Left lung (tissue), 10 donors: Measurements from ENCODE around the gene TIMM17A. TPM values are rescaled to one million over a fixed set of nuclear protein-coding genes. Genes with fewer than 3 reads are reported as not detected.
A peak's percentile ranks its signal among the peaks of the same experiment; 100 is the strongest.

Source experiments
- ATAC-seq: fragments of 200-7000 bp; cut with Tn5 transposase; one replicate; pipeline ENCODE4 v1.9.1; 2020; ENCODE audit warnings: moderate library complexity
- DNase-seq, 4 donors: peaks; one replicate each; pipeline ENCODE4 v3.0.0-alpha.2; 2013 to 2020
- H3K27ac ChIP-seq, 2 donors: fragments of 200-600 bp; sonication (generic) in 1 of 2; one replicate each; pipeline versions ENCODE4 v1.5.0 to v1.8.0; 2020 to 2021
- H3K27me3 ChIP-seq, 2 donors: fragments of 200-600 bp; sonication (generic) in 1 of 2; one replicate each; pipeline versions ENCODE4 v1.5.0 to v1.8.0; 2020 to 2021
- H3K36me3 ChIP-seq, 2 donors: fragments of 200-600 bp; sonication (generic) in 1 of 2; one replicate each; pipeline versions ENCODE4 v1.5.0 to v1.8.0; 2020 to 2021
- H3K4me1 ChIP-seq, 2 donors: fragments of 200-600 bp; one replicate each; pipeline ENCODE4 v1.8.0; 2021
- H3K4me3 ChIP-seq, 2 donors: fragments of 200-600 bp; sonication (generic) in 1 of 2; one replicate each; pipeline versions ENCODE4 v1.5.0 to v1.8.0; 2020 to 2021; ENCODE audit warnings: mild to moderate bottlenecking in 1 of 2
- H3K9me3 ChIP-seq, 2 donors: fragments of 200-600 bp; sonication (generic) in 1 of 2; one replicate each; pipeline versions ENCODE4 v1.5.0 to v1.8.0; 2020 to 2021
- CTCF ChIP-seq, 2 donors: fragments of 200-600 bp; sonication (generic) in 1 of 2; IDR thresholded peaks; one replicate each; pipeline versions ENCODE4 v1.5.0 to v1.8.0; 2021; ENCODE audit warnings: antibody characterized with exemption in 2 of 2
- intact Hi-C, 2 donors: fragments of 100-400 bp; cut with DNase I; formaldehyde crosslinking; loops; one replicate each; pipeline versions ENCODE4 v1.11.2 to v1.14.2; 2022
- polyA plus RNA-seq, 6 donors: library from polyadenylated mRNA; unstranded; fragments of 120-200 nt; gene quantifications; one replicate each; pipeline ENCODE4 v1.2.1, GENCODE V29; 2013; ENCODE audit not compliant: insufficient read length in 6 of 6
- total RNA-seq, 2 donors: library from RNA; stranded (reverse); fragmentation: NEBNext Ultra II Directional; extraction: Animal tissue kit (Norgen Biotek cat#: 25700); gene quantifications; one replicate each; pipeline ENCODE4 v1.2.1, GENCODE V29; 2021
- donor health status: DM: no; HTN: yes; CAD: no.
- donor health status: DM: no; HTN: no; CAD: no.

The TIMM17A gene
- total and polyA plus RNA-seq, 8 donors, result 42.6 to 56.7 (median 50.1) TPM

DNA sequence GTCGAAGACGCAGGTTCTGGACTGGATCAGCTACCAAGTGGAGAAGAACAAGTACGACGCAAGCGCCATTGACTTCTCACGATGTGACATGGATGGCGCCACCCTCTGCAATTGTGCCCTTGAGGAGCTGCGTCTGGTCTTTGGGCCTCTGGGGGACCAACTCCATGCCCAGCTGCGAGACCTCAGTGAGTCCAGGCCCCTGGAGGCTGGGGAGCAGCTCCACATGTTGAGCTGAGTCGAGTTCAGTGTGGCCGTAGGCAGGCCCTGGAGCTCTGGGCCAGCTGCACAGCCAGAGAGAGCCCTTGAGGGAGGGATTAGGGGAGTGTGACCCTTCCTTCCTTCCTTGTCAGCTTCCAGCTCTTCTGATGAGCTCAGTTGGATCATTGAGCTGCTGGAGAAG, 56.7 kb downstream of the TIMM17A start:
- TF ChIP-seq CTCF (IDR thresholded peaks at IDR 0.05), result no peak
- ATAC-seq, result no peak
- Histone ChIP-seq H3K27me3 (no peaks in the 10 kb centered on the region), H3K4me1 (peaks cover 0 to 3% of the 10 kb centered on the region in 2 donors), H3K9me3 (no peaks in the 10 kb centered on the region), H3K4me3 (peak overlapping the region; percentile 35 to 46), H3K27ac (peak overlapping the region; percentile 21 to 72), H3K36me3 (peaks cover 0 to 48% of the 10 kb centered on the region in 2 donors)
- DNase-seq, result no peak
- intact Hi-C loops, result no loop called here

- intact Hi-C loops, result no loop called here
- no peak for TF ChIP-seq CTCF (IDR thresholded peaks at IDR 0.05)
- peak overlapping the region; percentile 35 to 46 for H3K4me3 ChIP-seq
- no peaks in the 10 kb centered on the region for H3K27me3 ChIP-seq
- DNase-seq (no peak), ATAC-seq (no peak)
- peak overlapping the region in 1 of 2 donors; percentile 72 for H3K27ac ChIP-seq
- peaks cover 0 to 40% of the 10 kb centered on the region in 2 donors for H3K36me3 ChIP-seq
- no peaks in the 10 kb centered on the region for H3K9me3 ChIP-seq
- H3K4me1 ChIP-seq, result no peaks in the 10 kb centered on the region
Observed at GRCh38 chr1:202012544-202013478, 57.5 kb downstream of the TIMM17A start.

- ATAC-seq, result no peak
- no peaks in the 10 kb centered on the region for H3K4me1 ChIP-seq
- intact Hi-C loops, result no loop called here
- H3K27ac ChIP-seq, result peak overlapping the region in 1 of 2 donors; percentile 31
- no peaks in the 10 kb centered on the region for H3K9me3 ChIP-seq
- peaks cover 0 to 35% of the 10 kb centered on the region in 2 donors for H3K36me3 ChIP-seq
- DNase-seq, result peak in 1 of 4 donors; percentile 80
- peaks cover 0 to 7% of the 10 kb centered on the region in 2 donors for H3K27me3 ChIP-seq
- H3K4me3 ChIP-seq, result peak overlapping the region; percentile 35 to 46
- no peak for TF ChIP-seq CTCF (IDR thresholded peaks at IDR 0.05)
Observed at GRCh38 chr1:202013603-202014002, 58.3 kb downstream of the TIMM17A start.

DNA sequence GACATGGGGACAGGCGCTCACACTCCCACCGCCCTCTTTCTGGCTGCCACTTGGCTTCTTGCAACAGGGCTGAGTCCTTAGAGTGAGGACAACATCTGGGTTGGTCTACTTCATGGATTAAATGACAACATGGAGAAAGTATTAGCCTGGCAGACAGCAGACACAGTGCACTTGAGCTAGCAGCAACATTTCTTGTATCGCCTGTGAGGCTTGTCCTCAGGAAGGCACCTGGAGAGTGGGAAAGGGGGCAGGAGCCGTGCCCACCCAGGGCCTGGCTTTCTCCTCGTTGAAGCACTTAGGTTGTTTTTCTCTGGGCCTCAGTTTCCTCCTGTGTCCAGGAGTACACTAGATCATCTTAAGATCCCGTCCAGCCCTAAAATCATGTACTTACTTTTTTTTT, 58.8 kb downstream of the TIMM17A start:
- peak overlapping the region in 1 of 2 donors; percentile 46 for H3K4me3 ChIP-seq

More for the DNA sequence above, 58.8 kb downstream of the TIMM17A start:
- Histone ChIP-seq H3K9me3 (no peaks in the 10 kb centered on the region), H3K36me3 (peaks cover 0 to 35% of the 10 kb centered on the region in 2 donors), H3K4me1 (no peaks in the 10 kb centered on the region), H3K27ac (peak overlapping the region in 1 of 2 donors; percentile 31), H3K27me3 (peaks cover 0 to 7% of the 10 kb centered on the region in 2 donors)
- TF ChIP-seq CTCF (IDR thresholded peaks at IDR 0.05), result no peak
- intact Hi-C loops, result no loop called here
- DNase-seq (no peak), ATAC-seq (no peak)
